K562 (cell line): ENCODE measurements around the gene UBE2S. TPM values are rescaled to one million over a fixed set of nuclear protein-coding genes. Genes with fewer than 3 reads are reported as not detected.

Source experiments
- DACH1 ChIP-seq: fragments of 450-650 bp; IDR thresholded peaks from 2 replicates; pipeline ENCODE4 v1.6.1; 2018; ENCODE audit not compliant: partially characterized antibody
- FOXK1 ChIP-seq: sonication (generic); formaldehyde crosslinking; IDR thresholded peaks from 2 replicates; pipeline ENCODE4 v1.8.0; 2022; ENCODE audit warnings: missing genetic modification reagents, mild to moderate bottlenecking, borderline replicate concordance
- HBP1 ChIP-seq: fragments of 450-650 bp; formaldehyde crosslinking; IDR thresholded peaks from 2 replicates; pipeline ENCODE4 v1.4.0; 2022; ENCODE audit warnings: missing genetic modification characterization
- ID3 ChIP-seq, 2 experiments: fragments of 250-450 bp in 1 of 2; fragments of 450-650 bp in 1 of 2; sonication (Bioruptor Pico) in 1 of 2; IDR thresholded peaks; 2 replicates each; pipeline versions ENCODE4 v1.6.1 to v1.8.0; 2016 to 2021; ENCODE audit warnings: mild to moderate bottlenecking in 2 of 2, moderate library complexity in 2 of 2, missing compliant biosample characterization in 1 of 2, missing genetic modification characterization in 1 of 2
- MIER1 ChIP-seq: fragments of 450-650 bp; IDR thresholded peaks from 2 replicates; pipeline ENCODE4 v1.6.1; 2016; ENCODE audit warnings: antibody characterized with exemption, mild to moderate bottlenecking, low read depth
- NKRF ChIP-seq: fragments of 450-650 bp; IDR thresholded peaks from 2 replicates; pipeline ENCODE4 v1.6.1; 2016; ENCODE audit warnings: borderline replicate concordance
- PHF8 ChIP-seq: fragments of 200-600 bp; sonication (generic); IDR thresholded peaks from 2 replicates; pipeline ENCODE4 v1.6.1; 2012; ENCODE audit warnings: mixed run types, mild to moderate bottlenecking, inconsistent platforms, low read length, moderate library complexity, borderline replicate concordance
- POLR2AphosphoS5 ChIP-seq: IDR thresholded peaks from 2 replicates; pipeline ENCODE4 v1.6.1; 2011; ENCODE audit warnings: mild to moderate bottlenecking, low read depth, low read length, moderate library complexity; ENCODE audit not compliant: control insufficient read depth, insufficient read depth
- RFX7 ChIP-seq: fragments of 250-450 bp; sonication (Bioruptor Pico); IDR thresholded peaks from 2 replicates; pipeline ENCODE4 v1.5.1; 2021; ENCODE audit warnings: mild to moderate bottlenecking
- RNF219 ChIP-seq: fragments of 250-450 bp; sonication (Bioruptor Pico); IDR thresholded peaks from 2 replicates; pipeline ENCODE4 v1.5.0; 2022; ENCODE audit warnings: mild to moderate bottlenecking
- SMAD1 ChIP-seq: fragments of 150-350 bp; IDR thresholded peaks from 2 replicates; pipeline ENCODE4 v1.6.1; 2014; ENCODE audit warnings: low read length, low read depth; ENCODE audit not compliant: partially characterized antibody
- SMARCA5 ChIP-seq: fragments of 450-650 bp; IDR thresholded peaks from 2 replicates; pipeline ENCODE4 v1.6.1; 2016
- TAF7 ChIP-seq: fragments of 450-650 bp; IDR thresholded peaks from 2 replicates; pipeline ENCODE4 v1.6.1; 2016; ENCODE audit warnings: missing genetic modification characterization, missing compliant biosample characterization
- TBP ChIP-seq: optimal IDR thresholded peaks from 2 replicates; pipeline ENCODE3; 2011; ENCODE audit warnings: low read depth, low read length, improper control_type of control experiment
- TFAP4 ChIP-seq: sonication (generic); formaldehyde crosslinking; IDR thresholded peaks from 2 replicates; pipeline ENCODE4 v1.8.0; 2022; ENCODE audit warnings: missing genetic modification reagents, mild to moderate bottlenecking, moderate library complexity, borderline replicate concordance
- ZBTB33 ChIP-seq: sonication (generic); formaldehyde crosslinking; IDR thresholded peaks from 2 replicates; pipeline ENCODE4 v1.8.1; 2023; ENCODE audit warnings: mild to moderate bottlenecking, missing genetic modification reagents
- ZFP30 ChIP-seq: fragments of 250-450 bp; sonication (Bioruptor Pico); IDR thresholded peaks from 2 replicates; pipeline ENCODE4 v1.8.0; 2022; ENCODE audit warnings: moderate library complexity, mild to moderate bottlenecking, inconsistent platforms, borderline replicate concordance
- polyA plus RNA-seq, 8 experiments: library from polyadenylated mRNA; depleted of rRNA in 4 of 8; stranded (reverse) in 5 of 8; unstranded in 3 of 8; fragments of >200 nt; fragmentation: Nextera tagmentation in 2 of 8; fragmentation: Illumina TruSeq in 1 of 8; extraction: Ambion mirVana in 2 of 8; extraction: Trizol in 1 of 8; gene quantifications; 2 replicates each; pipeline versions ENCODE4 v1.2.1 to v1.2.3, GENCODE V29; 2011 to 2014; ENCODE audit warnings: inconsistent platforms in 1 of 8, missing spikeins in 1 of 8
- total RNA-seq, 7 experiments: library from RNA; depleted of rRNA in 6 of 7; stranded (reverse); fragments of >200 nt in 6 of 7; fragmentation: Illumina TruSeq in 2 of 7; extraction: Trizol in 2 of 7; gene quantifications; 2 replicates each; pipeline versions ENCODE4 v1.2.1 to v1.2.3, GENCODE V29; 2011 to 2021; ENCODE audit warnings: low replicate concordance in 1 of 7

UBE2S gene
- total and polyA plus RNA-seq, 9 of the 15 experiments (the other 6 are each of a cell fraction or from before 2014, with no cell fraction given): 1.5 to 1,305 (median 157) TPM

GRCh38 chr19:55384920-55385723 is 22.5 kb downstream of the UBE2S start (continued):
- no peak; the same call in 1 of the 2 replicates for TF ChIP-seq NKRF
- TF ChIP-seq ID3 (CRISPR knock-in tag; IDR thresholded peaks at IDR 0.05): no peak
- 0 out of 2 replicates have a peak, but pooled peaks have one; percentile 15 for TF ChIP-seq ID3 (tag; IDR thresholded peaks at IDR 0.05)
- TF ChIP-seq SMAD1: no peak
- no peak for TF ChIP-seq PHF8
- no peak for TF ChIP-seq ZBTB33 (CRISPR knock-in tag)
- no peak for TF ChIP-seq HBP1
- no peak for TF ChIP-seq TBP
- no peak for TF ChIP-seq FOXK1
- no peak for TF ChIP-seq SMARCA5
- 0 out of 2 replicates have a peak, but pooled peaks have one; percentile 57 for TF ChIP-seq RNF219 (CRISPR knock-in tag)
- 0 out of 2 replicates have a peak, but pooled peaks have one; percentile 7 for TF ChIP-seq TFAP4 (CRISPR knock-in tag)
- no peak for TF ChIP-seq MIER1
- no peak for TF ChIP-seq ZFP30 (CRISPR knock-in tag)
- TF ChIP-seq TAF7 (tag): no peak
- TF ChIP-seq RFX7 (CRISPR knock-in tag): no peak
- peak; percentile 22; the same call in 1 of the 2 replicates for TF ChIP-seq POLR2AphosphoS5
- no peak for TF ChIP-seq DACH1
